Ovary (tissue), 9 donors: ENCODE data around the gene GTF3C2. TPM values are rescaled to one million over a fixed set of nuclear protein-coding genes. Genes with fewer than 3 reads are reported as not detected.

Experiments
- DNase-seq, 5 donors: peaks; one replicate each; pipeline ENCODE4 v3.0.0-alpha.2; 2019 to 2020
- H3K27ac ChIP-seq, 2 donors: fragments of 200-600 bp; one replicate each; pipeline versions ENCODE4 v1.5.1 to v1.8.0; 2019 to 2022
- H3K27me3 ChIP-seq: fragments of 200-600 bp; one replicate; pipeline ENCODE4 v1.8.0; 2022
- H3K36me3 ChIP-seq: fragments of 200-600 bp; sonication (generic); one replicate; pipeline ENCODE4 v1.5.1; 2019
- H3K4me1 ChIP-seq: one replicate; pipeline ENCODE4 v1.8.1; 2013; ENCODE audit warnings: mild to moderate bottlenecking, moderate library complexity; ENCODE audit not compliant: insufficient read depth
- H3K4me3 ChIP-seq: fragments of 200-600 bp; sonication (generic); one replicate; pipeline ENCODE4 v1.5.1; 2017
- H3K9me3 ChIP-seq, 2 donors: fragments of 200-600 bp in 1 of 2; sonication (generic) in 1 of 2; one replicate each; pipeline versions ENCODE4 v1.5.1 to v1.8.1; 2013 to 2019; ENCODE audit warnings: mild to moderate bottlenecking in 1 of 2, moderate library complexity in 1 of 2
- EP300 ChIP-seq: sonication (generic); formaldehyde crosslinking; IDR thresholded peaks from one replicate; pipeline ENCODE4 v1.6.1; 2017; ENCODE audit warnings: antibody characterized with exemption
- POLR2A ChIP-seq: fragments of 450-650 bp; IDR thresholded peaks from one replicate; pipeline ENCODE4 v1.6.1; 2017; ENCODE audit warnings: antibody characterized with exemption, mild to moderate bottlenecking, moderate library complexity
- WGBS, 3 donors: extraction: QIAGEN DNeasy Blood & Tissue Kit in 1 of 3; methylation state at CpG; one replicate each; pipeline versions ENCODE4 v1.1.5 to v1.1.7; 2013 to 2017; 5-methylcytosine and 5-hydroxymethylcytosine counted together
- intact Hi-C, 4 donors: fragments of 100-400 bp; cut with DNase I; formaldehyde crosslinking; loops; one replicate each; pipeline versions ENCODE4 v1.11.0 to v1.15.1; 2022 to 2023
- polyA plus RNA-seq, 2 donors: library from polyadenylated mRNA; stranded (reverse); fragments of 200-250 nt in 1 of 2; fragments of 350-450 nt in 1 of 2; fragmentation: Illumina TruSeq in 1 of 2; extraction: RNeasy Lipid Tissue Mini Kit (QIAGEN cat#74804) in 1 of 2; gene quantifications; one replicate each; pipeline ENCODE4 v1.2.3, GENCODE V29; 2013 to 2014
- total RNA-seq, 7 donors: library from RNA; depleted of rRNA in 2 of 7; stranded (reverse); fragments of >200 nt in 2 of 7; fragmentation: NEBNext Ultra II Directional in 3 of 7; extraction: Animal tissue kit (Norgen Biotek cat#: 25700) in 3 of 7; gene quantifications; one replicate each; pipeline versions ENCODE4 v1.1.0 to v1.2.4, GENCODE V29; 2016 to 2023
- TF ChIP-seq, protein P1 (sequence below), 3 donors: fragments of 450-650 bp in 2 of 3; fragments of 200-600 bp in 1 of 3; IDR thresholded peaks; one replicate each; pipeline versions ENCODE4 v1.5.1 to v1.8.0; 2016 to 2022; ENCODE audit warnings: antibody characterized with exemption in 3 of 3, mild to moderate bottlenecking in 1 of 3
- donor health status: DM: no; HTN: no; CAD: no; lungs with moderate emphysema.
- donor health status: DM: no; HTN: no; CAD: no.
- donor health status: Bipolar disorder and iron deficiency.
- donor health status: DM: yes; HTN: yes; CAD: no.
- donor health status: DM: no; HTN: no; CAD: no.
- donor health status: DM: yes; HTN: yes; CAD: no.

The GTF3C2 gene
- total and polyA plus RNA-seq, 9 donors, result 26.8 to 57.7 (median 45.8) TPM

DNA sequence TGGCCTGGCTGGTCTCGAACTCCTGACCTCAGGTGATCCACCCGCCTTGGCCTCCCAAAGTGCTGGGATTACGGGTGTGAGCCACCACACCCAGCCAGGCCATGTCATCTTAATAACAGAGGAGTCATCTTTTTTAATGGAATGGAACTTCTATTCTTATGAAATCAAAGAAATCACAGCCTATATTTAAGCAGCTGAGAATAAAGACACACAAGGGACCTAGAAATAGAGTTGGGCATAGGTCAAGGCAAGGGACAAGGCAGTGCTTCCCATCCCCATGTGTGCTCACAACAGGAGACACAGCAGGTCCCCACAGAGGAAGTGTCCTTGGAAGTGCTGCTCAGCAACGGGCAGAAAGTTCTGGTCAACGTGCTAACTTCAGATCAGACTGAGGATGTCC lies 17.0 kb upstream of the GTF3C2 start:
- H3K9me3 ChIP-seq, result no peaks in the 10 kb centered on the region
- H3K27me3 ChIP-seq, result no peaks in the 10 kb centered on the region
- no peaks in the 10 kb centered on the region for H3K36me3 ChIP-seq
- DNase-seq, result no peak
- WGBS, 3 donors, result 82 to 87% (median 83%) methylated on average over 5 of the region's 5 CpGs
- H3K4me3 ChIP-seq, result no peak overlapping the region
- TF ChIP-seq EP300 (no peak), POLR2A (no peak)
- TF ChIP-seq, protein P1, sequence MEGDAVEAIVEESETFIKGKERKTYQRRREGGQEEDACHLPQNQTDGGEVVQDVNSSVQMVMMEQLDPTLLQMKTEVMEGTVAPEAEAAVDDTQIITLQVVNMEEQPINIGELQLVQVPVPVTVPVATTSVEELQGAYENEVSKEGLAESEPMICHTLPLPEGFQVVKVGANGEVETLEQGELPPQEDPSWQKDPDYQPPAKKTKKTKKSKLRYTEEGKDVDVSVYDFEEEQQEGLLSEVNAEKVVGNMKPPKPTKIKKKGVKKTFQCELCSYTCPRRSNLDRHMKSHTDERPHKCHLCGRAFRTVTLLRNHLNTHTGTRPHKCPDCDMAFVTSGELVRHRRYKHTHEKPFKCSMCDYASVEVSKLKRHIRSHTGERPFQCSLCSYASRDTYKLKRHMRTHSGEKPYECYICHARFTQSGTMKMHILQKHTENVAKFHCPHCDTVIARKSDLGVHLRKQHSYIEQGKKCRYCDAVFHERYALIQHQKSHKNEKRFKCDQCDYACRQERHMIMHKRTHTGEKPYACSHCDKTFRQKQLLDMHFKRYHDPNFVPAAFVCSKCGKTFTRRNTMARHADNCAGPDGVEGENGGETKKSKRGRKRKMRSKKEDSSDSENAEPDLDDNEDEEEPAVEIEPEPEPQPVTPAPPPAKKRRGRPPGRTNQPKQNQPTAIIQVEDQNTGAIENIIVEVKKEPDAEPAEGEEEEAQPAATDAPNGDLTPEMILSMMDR (IDR thresholded peaks at IDR 0.05), result no peak
- H3K27ac ChIP-seq, result no peak overlapping the region
- H3K4me1 ChIP-seq, result peaks cover 10% of the 10 kb centered on the region
- intact Hi-C loops, result loop anchor here in 1 of 4 donors (10.0 kb wide), 1 partner anchor 51 kb away; the partner anchor contains the start of gene NRBP1

DNA sequence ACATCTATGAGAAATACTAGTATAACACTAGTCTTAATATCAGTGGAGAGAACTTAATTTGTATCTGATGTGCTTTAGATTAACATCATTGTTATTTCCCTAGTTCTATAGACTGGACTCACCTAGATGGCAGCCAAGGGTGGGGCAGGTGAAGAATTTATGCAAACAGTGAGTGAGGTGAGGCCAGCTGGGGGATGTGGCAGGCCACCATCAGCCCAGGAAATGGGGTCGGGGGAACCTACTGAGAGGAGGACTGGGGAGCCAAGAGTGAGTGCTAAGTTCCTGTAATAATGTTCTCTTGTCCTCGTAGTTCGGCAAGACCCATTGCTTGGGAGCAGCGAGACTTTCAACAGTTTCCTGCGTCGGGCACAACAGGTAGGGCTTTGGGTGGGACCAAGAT lies 16.4 kb upstream of the GTF3C2 start:
- no peak overlapping the region for H3K27ac ChIP-seq
- TF ChIP-seq EP300 (no peak), POLR2A (no peak)
- TF ChIP-seq, protein P1 (IDR thresholded peaks at IDR 0.05), result no peak
- peaks cover 12% of the 10 kb centered on the region for H3K4me1 ChIP-seq
- DNase-seq, result no peak
- intact Hi-C loops, result loop anchor here in 1 of 4 donors (10.0 kb wide), 1 partner anchor 52 kb away; the partner anchor contains the start of gene NRBP1
- H3K36me3 ChIP-seq, result no peaks in the 10 kb centered on the region
- 90 to 91% (median 90%) methylated on average over 6 of the region's 6 CpGs for WGBS, 3 donors
- H3K27me3 ChIP-seq, result no peaks in the 10 kb centered on the region
- H3K4me3 ChIP-seq, result no peak overlapping the region
- H3K9me3 ChIP-seq, result no peaks in the 10 kb centered on the region

DNA sequence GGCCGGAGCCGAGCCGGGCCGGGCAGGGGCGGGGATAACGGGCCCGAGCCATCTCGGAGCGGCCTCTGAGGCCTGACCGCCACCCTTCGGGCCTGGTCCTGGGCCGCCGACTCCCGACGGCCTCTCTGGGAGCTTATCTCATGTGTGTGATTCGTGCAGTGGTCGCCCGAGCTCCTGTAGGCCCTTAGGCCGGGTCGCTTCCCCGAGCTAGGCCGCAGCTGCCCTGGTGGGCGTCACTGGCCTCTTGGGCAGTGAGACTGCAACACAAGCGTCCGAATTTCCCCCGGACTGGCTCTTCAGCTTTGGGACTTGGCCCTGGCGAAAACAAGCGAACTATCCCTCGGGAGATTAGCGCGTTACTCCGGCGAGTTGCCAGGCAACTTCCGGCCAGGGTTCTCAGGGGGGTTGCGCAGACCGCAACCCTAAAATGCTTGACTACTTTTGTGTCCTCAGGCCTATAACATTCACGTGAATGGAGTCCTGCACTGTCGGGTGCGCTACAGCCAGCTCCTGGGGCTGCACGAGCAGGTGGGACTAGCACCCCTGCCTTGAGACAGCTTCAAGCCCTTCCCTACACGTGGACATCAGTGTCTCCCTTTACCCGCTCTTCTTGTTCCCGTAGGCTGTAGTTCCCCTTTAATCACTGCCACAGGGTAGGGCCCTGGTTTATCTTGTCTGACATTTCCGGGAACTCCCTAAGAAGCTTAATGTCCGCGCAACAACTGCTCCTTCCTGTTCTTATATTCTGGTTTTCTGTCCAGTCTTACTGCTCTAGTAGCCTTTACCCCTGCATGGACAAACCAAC lies 14.5 kb upstream of the GTF3C2 start:
- intact Hi-C loops, result loop anchor here in 1 of 4 donors (10.0 kb wide), 1 partner anchor 54 kb away; the partner anchor contains the start of gene NRBP1
- Histone ChIP-seq H3K27ac (peak overlapping the region; percentile 59 to 82), H3K27me3 (no peaks in the 10 kb centered on the region), H3K4me1 (peaks cover 12% of the 10 kb centered on the region), H3K4me3 (peak overlapping the region; percentile 85), H3K9me3 (no peaks in the 10 kb centered on the region), H3K36me3 (no peaks in the 10 kb centered on the region)
- DNase-seq, result peak in 4 of 5 donors; percentile 43 to 66 (median 50)
- TF ChIP-seq, protein P1 (IDR thresholded peaks at IDR 0.05), result no peak
- TF ChIP-seq POLR2A, result no peak
- 0 to 1% (median 0%) methylated on average over 30 to 46 of the region's 46 CpGs for WGBS, 3 donors

DNA sequence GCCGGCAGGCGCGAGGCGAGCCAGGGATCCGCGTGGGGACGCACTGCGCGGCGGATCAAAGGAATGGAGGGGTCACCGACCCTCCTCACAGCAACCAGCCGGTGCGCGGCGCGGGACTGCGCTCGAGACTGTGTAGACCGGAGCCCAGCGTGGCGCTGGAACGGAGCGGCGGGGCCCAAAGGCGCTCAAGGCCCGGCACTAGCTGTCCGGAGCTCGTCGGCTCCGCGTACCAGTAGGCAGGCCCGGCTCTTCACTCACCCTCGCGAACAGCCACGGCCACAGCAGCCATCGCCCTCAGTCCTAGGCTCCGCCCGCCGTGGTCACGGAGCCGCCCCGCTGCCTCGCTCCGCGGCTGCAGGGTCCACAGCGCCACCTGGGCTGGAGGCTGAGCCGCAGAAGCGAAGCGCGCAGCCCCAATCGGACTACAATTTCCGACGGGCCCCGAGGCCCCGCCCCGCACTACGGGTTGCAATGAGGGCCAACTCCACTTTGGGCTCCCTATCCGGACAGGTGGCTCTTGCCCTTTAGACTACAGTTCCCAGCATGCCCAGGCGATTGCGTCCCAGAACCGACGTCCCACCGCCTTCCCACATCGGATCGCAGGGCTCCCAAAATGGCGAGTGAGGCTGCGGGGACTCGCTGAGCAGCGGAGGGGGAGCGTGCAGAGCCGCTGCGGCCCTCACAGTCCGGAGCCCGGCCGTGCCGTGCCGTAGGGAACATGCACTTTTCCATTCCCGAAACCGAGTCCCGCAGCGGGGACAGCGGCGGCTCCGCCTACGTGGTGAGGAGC lies 13.7 kb upstream of the GTF3C2 start, which contains the start of the genes EIF2B4 and SNX17:
TSS of gene EIF2B4 (minus strand) at position 313 of the 790 bp plus-strand sequence. CDS start at position 289, 24 bp downstream.
TSS of gene SNX17 (plus strand) at position 591 of the 790 bp plus-strand sequence. CDS start at position 719, 128 bp downstream.
- intact Hi-C loops, result loop anchor here in 1 of 4 donors (10.0 kb wide), 1 partner anchor 55 kb away; the partner anchor contains the start of gene NRBP1
- H3K27me3 ChIP-seq, result no peaks in the 10 kb centered on the region
- H3K4me3 ChIP-seq, result peak within 1 kb of the TSS; percentile 85
- peak within 1 kb of the TSS; percentile 75 to 82 for H3K27ac ChIP-seq
- no peaks in the 10 kb centered on the region for H3K9me3 ChIP-seq
- 0 to 1% (median 0%) methylated on average over 51 to 85 of the region's 85 CpGs for WGBS, 3 donors
- no peak for TF ChIP-seq EP300
- peak; percentile 59 for TF ChIP-seq POLR2A
- TF ChIP-seq, protein P1 (IDR thresholded peaks at IDR 0.05), result peak; percentile 68 to 91 (median 91)
- no peaks in the 10 kb centered on the region for H3K36me3 ChIP-seq
- H3K4me1 ChIP-seq, result peaks cover 12% of the 10 kb centered on the region
- DNase-seq, result peak; percentile 98 to 99 (median 99)
